Thymus (tissue), 11 donors: ENCODE results near the gene ARVCF. TPM values are rescaled to one million over a fixed set of nuclear protein-coding genes. Genes with fewer than 3 reads are reported as not detected.

Experiments
- DNase-seq, 9 donors: peaks; one replicate each; pipeline ENCODE4 v3.0.0-alpha.2; 2013; ENCODE audit warnings: low spot score in 9 of 9, low read depth in 6 of 9, missing footprints in 1 of 9
- H3K27ac ChIP-seq, 2 donors: one replicate each; pipeline ENCODE4 v1.5.1; 2013; ENCODE audit warnings: control low read depth in 1 of 2, low read depth in 1 of 2, low read length in 1 of 2, mild to moderate bottlenecking in 1 of 2, moderate library complexity in 1 of 2
- H3K27me3 ChIP-seq, 2 donors: one replicate each; pipeline ENCODE4 v1.5.1; 2013; ENCODE audit warnings: low read length in 1 of 2; ENCODE audit not compliant: control insufficient read depth in 2 of 2, insufficient read depth in 1 of 2
- H3K36me3 ChIP-seq, 2 donors: one replicate each; pipeline ENCODE4 v1.5.1; 2013; ENCODE audit warnings: low read length in 1 of 2, mild to moderate bottlenecking in 1 of 2, moderate library complexity in 1 of 2; ENCODE audit not compliant: control insufficient read depth in 2 of 2, insufficient read depth in 2 of 2
- H3K4me1 ChIP-seq, 2 donors: one replicate each; pipeline ENCODE4 v1.5.1; 2013; ENCODE audit warnings: low read length in 2 of 2; ENCODE audit not compliant: control insufficient read depth in 2 of 2, insufficient read depth in 2 of 2
- H3K4me3 ChIP-seq, 2 donors: one replicate each; pipeline ENCODE4 v1.5.1; 2013; ENCODE audit warnings: low read length in 2 of 2, control low read depth in 1 of 2, mild to moderate bottlenecking in 1 of 2
- H3K9me3 ChIP-seq, 2 donors: one replicate each; pipeline ENCODE4 v1.5.1; 2013; ENCODE audit warnings: low read length in 1 of 2, mild to moderate bottlenecking in 1 of 2; ENCODE audit not compliant: control insufficient read depth in 2 of 2, insufficient read depth in 1 of 2
- WGBS: extraction: QIAGEN DNeasy Blood & Tissue Kit; methylation state at CpG from one replicate; pipeline ENCODE4 v1.1.7; 2013; 5-methylcytosine and 5-hydroxymethylcytosine counted together
- polyA plus RNA-seq: library from polyadenylated mRNA; stranded (reverse); fragments of 200-250 nt; gene quantifications from one replicate; pipeline ENCODE4 v1.2.3, GENCODE V29; 2013
- total RNA-seq: library from RNA; stranded (reverse); fragments of 120-200 nt; gene quantifications from one replicate; pipeline ENCODE4 v1.2.4, GENCODE V29; 2013
- donor health status: healthy.

The ARVCF gene
- total and polyA plus RNA-seq, 2 donors, result 2.1 to 8.2 TPM

- Histone ChIP-seq H3K9me3 (peaks cover 0 to 5% of the 10 kb centered on the region in 2 donors), H3K27me3 (peaks cover 27 to 42% of the 10 kb centered on the region in 2 donors), H3K36me3 (no peaks in the 10 kb centered on the region), H3K4me3 (no peak overlapping the region), H3K4me1 (peaks cover 6 to 9% of the 10 kb centered on the region in 2 donors), H3K27ac (no peak overlapping the region)
- DNase-seq, result no peak
- WGBS, result 92% methylated on average over 10 of the region's 10 CpGs
Measured at GRCh38 chr22:20012741-20013331, 3.8 kb downstream of the ARVCF start.

GRCh38 chr22:20011993-20012740 is 4.5 kb downstream of the ARVCF start:
- Histone ChIP-seq H3K36me3 (no peaks in the 10 kb centered on the region), H3K27ac (no peak overlapping the region), H3K4me3 (no peak overlapping the region), H3K27me3 (peaks cover 22 to 35% of the 10 kb centered on the region in 2 donors), H3K4me1 (peaks cover 5 to 6% of the 10 kb centered on the region in 2 donors), H3K9me3 (peaks cover 0 to 1% of the 10 kb centered on the region in 2 donors)
- DNase-seq, result no peak
- 99% methylated on average over 7 of the region's 7 CpGs for WGBS

- H3K9me3 ChIP-seq, result no peaks in the 10 kb centered on the region
- no peak overlapping the region for H3K4me3 ChIP-seq
- no peak for DNase-seq
- no peak overlapping the region for H3K27ac ChIP-seq
- WGBS, result 77% methylated on average over 20 of the region's 20 CpGs
- peaks cover 18 to 28% of the 10 kb centered on the region in 2 donors for H3K27me3 ChIP-seq
- peaks cover 2 to 6% of the 10 kb centered on the region in 2 donors for H3K4me1 ChIP-seq
- no peaks in the 10 kb centered on the region for H3K36me3 ChIP-seq
Measured at GRCh38 chr22:20011123-20011992, 5.3 kb downstream of the ARVCF start.

DNA sequence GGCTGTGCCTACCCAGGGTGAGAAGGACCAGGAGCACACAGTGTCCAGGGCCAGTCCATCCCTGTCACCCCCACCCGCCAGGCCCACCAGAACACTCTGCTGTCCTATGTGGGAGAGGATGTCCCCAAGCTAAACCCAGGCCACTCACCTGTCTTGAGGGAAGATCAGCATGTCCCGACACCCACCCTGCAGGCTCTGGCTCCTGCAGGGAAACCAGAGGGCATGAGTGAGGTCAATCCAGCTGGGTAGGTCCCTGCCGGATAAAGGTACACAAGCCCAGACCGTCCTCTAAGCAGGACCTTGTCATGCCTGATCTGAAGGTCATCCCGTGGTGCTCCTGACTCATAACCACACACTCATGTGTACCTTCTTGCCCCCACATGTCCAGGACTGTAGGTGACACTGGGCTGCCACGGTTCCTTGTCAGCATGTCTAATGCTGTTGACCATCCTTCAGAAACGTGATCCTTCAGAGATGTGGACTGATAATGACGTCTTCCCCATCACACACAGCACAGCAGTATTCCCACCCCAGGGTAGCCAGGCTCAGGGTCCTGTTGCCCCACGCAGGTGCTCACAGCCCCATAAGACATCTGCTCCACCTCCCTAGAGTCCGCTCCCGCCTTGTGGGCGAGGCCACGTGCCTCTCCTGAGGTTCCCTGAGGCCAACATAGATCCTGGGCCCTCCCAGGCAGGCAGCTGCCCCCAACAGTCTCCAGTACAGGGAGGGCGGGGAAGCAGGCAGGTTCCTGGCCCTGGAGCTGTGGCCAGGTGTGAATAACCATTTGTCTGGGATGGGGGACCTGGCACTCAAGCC is 6.1 kb downstream of the ARVCF start:
- no peaks in the 10 kb centered on the region for H3K9me3 ChIP-seq
- H3K36me3 ChIP-seq, result no peaks in the 10 kb centered on the region
- no peak overlapping the region for H3K4me3 ChIP-seq
- peaks cover 10 to 20% of the 10 kb centered on the region in 2 donors for H3K27me3 ChIP-seq
- H3K4me1 ChIP-seq, result no peaks in the 10 kb centered on the region
- H3K27ac ChIP-seq, result no peak overlapping the region
- 94% methylated on average over 14 of the region's 14 CpGs for WGBS
- DNase-seq, result no peak

DNA sequence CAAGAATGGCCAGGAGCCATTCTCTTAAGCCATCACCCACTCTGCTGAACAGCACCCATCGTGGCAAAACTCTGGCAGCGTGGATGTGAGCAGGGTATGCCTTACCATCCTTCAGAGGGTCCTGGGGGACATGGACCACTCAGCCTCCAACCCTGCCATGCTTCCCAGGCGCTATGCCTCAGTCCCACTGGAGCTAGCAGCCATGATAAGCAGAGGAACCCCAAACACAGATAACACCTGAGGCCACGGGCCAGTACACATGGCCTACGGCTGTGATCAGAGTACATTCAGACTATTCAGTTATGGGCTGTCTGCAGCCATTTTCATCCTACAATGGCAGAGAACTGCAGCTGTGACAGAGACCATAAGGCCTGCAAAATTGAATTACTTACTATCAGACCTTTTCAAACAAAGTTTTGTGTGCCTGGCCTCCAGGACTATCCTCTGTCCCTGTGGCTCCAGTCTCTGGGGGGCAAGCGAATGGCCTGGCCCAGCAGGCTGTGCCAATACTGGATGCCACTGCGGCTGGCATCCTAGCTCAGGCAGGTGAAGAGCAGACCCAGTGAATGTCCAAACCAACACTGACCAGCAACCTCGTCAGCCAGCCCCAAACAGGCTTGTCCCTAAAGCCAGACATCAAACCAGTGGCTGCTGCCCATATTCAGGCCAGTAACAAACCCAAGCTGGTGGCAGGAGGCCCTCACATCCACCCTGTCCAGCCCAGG is 6.9 kb downstream of the ARVCF start:
- Histone ChIP-seq H3K4me1 (no peaks in the 10 kb centered on the region), H3K27ac (no peak overlapping the region)
- WGBS, result 96% methylated on average over 8 of the region's 8 CpGs

DNA sequence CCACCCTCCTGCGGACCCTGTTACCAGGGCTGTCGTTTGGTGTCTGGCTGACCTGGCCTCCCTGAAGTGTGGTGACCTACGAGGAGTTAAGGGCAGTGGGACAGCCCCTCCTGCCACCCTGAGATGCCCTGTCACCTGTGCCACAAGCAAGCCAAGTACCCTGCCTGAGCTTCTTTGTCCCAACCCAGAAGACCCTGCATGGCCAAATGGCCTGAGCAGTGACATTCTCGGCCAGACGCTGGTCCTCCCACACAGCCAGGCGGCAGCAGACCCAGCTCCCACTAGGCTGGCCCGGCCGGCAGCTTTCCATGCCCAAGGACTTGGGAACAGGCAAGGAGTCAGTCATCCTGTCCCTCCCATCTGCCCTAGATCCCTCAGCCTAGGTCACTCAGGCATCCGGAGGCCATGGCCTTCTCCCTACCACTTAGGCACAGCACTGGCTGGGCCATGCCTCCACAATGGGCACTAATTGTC is 7.6 kb downstream of the ARVCF start:
- 98% methylated on average over 9 of the region's 9 CpGs for WGBS
- no peak for DNase-seq
- H3K36me3 ChIP-seq, result no peaks in the 10 kb centered on the region
- no peak overlapping the region for H3K4me3 ChIP-seq
- H3K27ac ChIP-seq, result no peak overlapping the region
- no peaks in the 10 kb centered on the region for H3K9me3 ChIP-seq
- H3K27me3 ChIP-seq, result peaks cover 0 to 7% of the 10 kb centered on the region in 2 donors
- no peaks in the 10 kb centered on the region for H3K4me1 ChIP-seq

More for the DNA sequence above, 6.9 kb downstream of the ARVCF start:
- Histone ChIP-seq H3K4me3 (no peak overlapping the region), H3K9me3 (no peaks in the 10 kb centered on the region), H3K27me3 (peaks cover 2 to 12% of the 10 kb centered on the region in 2 donors), H3K36me3 (no peaks in the 10 kb centered on the region)
- no peak for DNase-seq

DNA sequence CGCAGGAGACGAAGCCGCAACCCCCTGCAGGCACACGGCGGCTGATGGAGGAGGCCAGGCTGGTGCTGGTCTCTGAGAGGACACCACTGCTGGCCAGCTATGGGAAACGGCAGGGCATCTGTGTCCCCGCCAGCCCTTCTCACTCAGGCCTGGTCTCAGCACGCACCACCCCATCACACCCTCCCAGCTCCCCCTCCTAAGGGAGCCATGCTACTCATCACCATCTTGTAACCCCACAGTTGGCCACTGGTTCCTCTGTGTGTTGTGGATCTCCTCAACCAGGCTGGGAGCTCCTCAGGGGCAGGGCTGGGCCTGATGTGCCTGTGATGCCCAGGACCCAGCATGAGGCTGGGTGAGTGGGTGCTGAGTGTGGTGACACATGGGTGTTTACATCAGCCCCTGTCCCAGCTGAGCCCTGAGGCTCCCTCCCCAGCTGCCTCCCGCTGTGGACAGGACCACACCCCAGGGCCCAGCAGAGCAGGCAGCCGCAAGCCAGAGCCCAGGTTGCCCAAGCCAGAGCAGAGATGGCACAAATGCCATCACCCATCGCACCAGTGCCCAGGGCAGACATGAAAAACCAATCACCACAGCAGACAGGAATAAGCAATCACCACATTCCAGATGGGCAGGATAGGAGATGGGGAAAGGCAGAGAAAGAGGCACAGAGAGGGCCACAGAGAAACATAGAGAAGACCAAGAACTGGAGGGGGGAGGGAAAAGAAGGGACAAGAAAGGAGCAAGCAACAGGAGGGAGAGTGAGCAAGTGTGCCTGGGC is 8.2 kb downstream of the ARVCF start:
- Histone ChIP-seq H3K9me3 (no peaks in the 10 kb centered on the region), H3K27me3 (peaks cover 0 to 2% of the 10 kb centered on the region in 2 donors), H3K27ac (no peak overlapping the region), H3K36me3 (no peaks in the 10 kb centered on the region), H3K4me1 (no peaks in the 10 kb centered on the region), H3K4me3 (no peak overlapping the region)
- no peak for DNase-seq
- WGBS, result 97% methylated on average over 11 of the region's 11 CpGs
